Activated T-cell treated with anti-CD3 and anti-CD28 coated beads for 48 hours (primary cell): ENCODE results near the gene CDK3.

Experiments used
- DNase-seq: peaks from one replicate; pipeline ENCODE4 v3.0.0-alpha.2; 2020; ENCODE audit warnings: low read depth

The CDK3 gene

GRCh38 chr17:75991396-75991795 is 9.3 kb upstream of the CDK3 start:
- no peak for DNase-seq

- DNase-seq, result no peak
Observed at GRCh38 chr17:75994802-75995370, 5.8 kb upstream of the CDK3 start.

GRCh38 chr17:75995385-75995925 is 5.2 kb upstream of the CDK3 start:
- DNase-seq, result no peak

DNA sequence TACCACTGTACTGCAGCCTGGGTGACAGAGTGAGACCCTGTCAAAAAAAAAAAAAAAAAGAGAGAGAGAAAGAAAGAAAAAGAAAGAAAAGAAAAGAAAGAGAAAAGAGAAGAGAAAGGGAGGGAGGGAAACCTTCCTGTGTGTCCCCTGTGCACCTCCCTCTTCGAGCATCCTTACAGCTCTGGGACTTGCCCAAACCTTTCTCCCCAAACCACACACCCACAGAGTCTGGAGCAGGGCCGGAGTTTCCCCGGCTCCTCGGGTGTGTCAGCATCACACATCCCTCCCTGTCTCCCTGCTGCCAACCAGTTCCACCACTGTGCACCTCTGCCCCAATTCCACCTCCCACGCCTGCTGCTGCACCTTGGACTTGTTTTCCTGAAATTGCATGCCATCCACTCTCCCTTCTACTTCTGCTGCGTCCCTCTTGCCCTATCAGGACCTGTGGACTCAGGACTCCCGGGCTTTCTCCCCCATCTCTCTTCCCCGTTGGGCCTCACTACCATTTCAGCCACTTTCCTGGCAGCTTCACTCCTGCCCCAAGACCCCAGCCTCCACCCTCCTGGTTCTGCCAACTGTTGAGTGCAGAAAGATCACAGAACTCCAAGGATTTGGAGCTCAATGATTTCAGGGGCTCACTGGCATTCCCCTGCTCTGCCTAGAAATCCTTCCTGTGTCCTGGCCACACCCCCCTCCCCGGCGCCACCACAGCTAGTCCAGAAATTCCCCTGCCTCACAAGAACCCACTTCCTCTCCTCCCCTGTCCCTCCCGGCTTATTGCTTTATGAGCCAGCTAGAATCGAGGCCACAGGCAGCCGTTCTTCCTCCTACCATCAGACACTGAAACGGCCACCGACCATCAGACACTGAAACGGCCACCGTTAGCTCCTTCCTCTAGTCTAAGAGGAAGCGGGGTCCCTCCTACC is 3.7 kb upstream of the CDK3 start:
- no peak for DNase-seq

GRCh38 chr17:75998327-75998795 is 2.3 kb upstream of the CDK3 start:
- no peak for DNase-seq

DNA sequence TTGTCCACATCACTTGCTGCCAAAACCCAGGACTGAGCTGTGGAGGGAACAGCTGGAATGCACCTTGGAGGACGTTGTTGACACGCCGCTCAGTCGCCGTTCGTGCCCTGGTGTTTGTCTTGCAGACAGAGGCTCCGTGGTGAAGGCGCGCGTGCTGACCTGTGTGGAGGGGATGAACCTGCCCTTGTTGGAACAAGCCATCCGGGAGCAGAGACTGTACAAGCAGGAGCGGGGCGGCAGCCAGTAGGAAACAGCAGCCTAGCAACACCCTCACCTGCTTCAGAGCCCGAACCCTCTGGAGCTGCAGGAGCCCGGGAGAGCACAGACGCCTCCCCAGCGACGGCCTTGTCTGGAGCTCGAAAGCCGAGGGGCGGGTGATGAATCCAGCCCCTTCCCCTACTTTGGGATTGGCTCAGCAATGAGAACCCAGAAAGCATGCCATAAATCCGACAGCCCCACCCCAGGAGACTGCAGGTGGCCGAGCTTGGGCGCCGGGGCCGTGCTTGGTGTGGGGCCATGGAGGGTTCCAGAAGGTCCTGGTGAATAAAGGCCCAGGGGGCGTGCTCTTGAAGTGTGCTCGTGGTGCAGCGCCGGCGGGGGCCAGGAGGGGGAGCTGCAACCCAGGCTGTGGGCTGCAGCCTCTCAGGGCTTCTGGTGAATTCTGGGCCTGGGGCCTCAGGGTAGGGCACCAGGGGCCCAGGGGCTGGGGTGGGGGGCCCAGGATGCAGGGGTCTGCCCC is 470 bp upstream of the CDK3 start:
- peak; percentile 67 for DNase-seq

- no peak for DNase-seq
Observed at GRCh38 chr17:76002100-76002499, 1.4 kb downstream of the CDK3 start.

GRCh38 chr17:76003915-76004314 is 3.3 kb downstream of the CDK3 start:
- DNase-seq, result no peak

GRCh38 chr17:76004750-76005262 is 4.2 kb downstream of the CDK3 start:
- DNase-seq, result no peak

DNA sequence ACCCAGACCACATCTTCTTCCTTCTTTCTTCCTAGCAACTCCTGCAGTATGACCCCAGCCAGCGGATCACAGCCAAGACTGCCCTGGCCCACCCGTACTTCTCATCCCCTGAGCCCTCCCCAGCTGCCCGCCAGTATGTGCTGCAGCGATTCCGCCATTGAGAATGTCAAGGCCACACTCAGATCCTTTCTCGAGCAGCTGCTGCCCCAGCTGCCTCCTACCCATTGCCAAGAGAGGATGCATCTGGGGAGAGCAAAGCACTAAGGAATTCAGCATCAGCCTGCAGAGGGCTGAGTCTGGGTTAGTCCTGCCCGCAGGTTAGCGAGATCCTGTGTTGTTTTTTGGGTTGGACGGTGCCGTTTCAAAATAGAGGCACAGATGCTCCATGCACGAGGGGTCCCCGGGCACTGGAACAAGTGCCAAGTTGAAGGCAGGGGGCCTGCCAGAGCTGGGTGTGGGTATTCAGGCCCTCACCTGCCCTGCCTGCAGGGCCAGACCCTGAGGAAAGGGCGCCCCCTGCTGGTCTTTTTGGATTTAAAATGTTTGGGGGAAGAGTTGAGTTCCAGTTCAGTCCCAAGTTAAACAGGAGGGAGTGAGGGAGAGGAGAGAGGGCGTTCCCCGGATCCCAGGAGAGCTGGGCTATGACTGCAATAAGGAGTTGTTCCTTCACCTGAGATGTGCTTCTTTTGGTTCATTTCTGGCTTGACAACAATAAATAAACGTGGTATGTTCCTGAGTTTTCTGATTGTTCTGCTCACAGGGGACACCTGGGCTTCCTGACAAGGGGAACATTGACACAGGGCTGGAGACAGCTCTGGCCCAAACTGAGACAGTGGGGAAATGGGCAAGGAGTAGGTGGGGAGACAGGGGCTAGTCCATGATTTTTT is 4.9 kb downstream of the CDK3 start:
- DNase-seq, result peak; percentile 68

- no peak for DNase-seq
Observed at GRCh38 chr17:76007131-76007849, 6.6 kb downstream of the CDK3 start.

DNA sequence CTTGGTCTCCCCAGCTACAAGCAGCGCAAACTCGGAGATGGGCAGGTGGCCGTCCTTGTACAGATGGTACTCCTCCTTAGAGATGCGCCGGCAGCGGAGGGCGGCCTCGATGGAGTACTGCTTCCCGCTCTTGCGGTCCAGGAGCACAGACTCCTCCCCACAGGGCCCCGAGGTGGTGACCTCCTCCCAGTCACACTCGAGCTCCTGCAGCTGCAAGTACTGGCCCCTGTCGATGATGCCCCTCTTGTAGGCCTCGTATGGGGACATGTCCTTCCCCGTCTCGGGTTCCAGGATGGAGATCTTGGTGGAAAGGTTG is 7.2 kb downstream of the CDK3 start:
- DNase-seq, result no peak

DNA sequence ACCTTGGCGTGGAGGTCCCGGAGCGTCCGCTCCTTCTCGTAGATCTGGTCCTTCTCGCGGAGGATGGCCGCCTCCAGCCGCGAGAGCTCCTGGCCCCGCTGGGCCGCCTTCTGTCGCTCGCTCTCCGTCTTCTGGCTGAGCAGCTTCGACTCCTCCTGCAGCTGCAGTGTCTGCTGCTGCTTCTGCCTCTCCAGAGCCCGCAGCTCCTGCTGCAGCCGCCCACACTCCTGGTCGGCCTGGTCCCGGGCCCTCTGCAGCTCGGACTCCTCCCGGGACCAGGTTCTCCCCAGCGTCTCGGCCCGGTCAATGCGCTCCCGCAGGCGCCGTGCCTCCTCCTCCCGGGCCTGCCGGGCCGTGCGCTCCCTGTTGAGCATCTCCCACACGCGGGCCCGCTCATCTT is 7.6 kb downstream of the CDK3 start:
- DNase-seq, result no peak

GRCh38 chr17:76008630-76009425 is 8.2 kb downstream of the CDK3 start:
- no peak for DNase-seq

DNA sequence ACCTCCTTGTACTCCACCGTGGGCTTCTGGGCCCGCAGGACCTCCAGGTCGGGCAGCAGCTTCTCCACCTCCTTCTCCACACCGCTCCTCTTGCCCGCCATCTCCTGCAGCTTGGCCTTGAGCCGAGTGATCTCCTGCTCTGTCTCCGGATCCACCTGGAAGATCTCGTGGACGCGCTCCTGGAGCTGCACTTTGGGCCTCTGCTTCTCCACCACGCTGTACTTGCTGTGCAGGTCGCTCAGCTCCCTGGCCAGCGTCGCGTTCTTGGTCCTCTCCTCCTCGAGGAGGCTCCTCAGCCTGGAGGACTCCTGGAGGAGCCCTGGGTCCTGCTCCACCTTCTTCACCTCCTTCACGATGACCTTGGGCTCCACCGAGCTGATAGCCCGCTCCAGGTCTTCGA is 8.8 kb downstream of the CDK3 start:
- DNase-seq, result no peak

- DNase-seq, result no peak
Observed at GRCh38 chr17:76009969-76010661, 9.5 kb downstream of the CDK3 start.

GRCh38 chr17:76011951-76012350 is 11.3 kb downstream of the CDK3 start:
- no peak for DNase-seq

DNA sequence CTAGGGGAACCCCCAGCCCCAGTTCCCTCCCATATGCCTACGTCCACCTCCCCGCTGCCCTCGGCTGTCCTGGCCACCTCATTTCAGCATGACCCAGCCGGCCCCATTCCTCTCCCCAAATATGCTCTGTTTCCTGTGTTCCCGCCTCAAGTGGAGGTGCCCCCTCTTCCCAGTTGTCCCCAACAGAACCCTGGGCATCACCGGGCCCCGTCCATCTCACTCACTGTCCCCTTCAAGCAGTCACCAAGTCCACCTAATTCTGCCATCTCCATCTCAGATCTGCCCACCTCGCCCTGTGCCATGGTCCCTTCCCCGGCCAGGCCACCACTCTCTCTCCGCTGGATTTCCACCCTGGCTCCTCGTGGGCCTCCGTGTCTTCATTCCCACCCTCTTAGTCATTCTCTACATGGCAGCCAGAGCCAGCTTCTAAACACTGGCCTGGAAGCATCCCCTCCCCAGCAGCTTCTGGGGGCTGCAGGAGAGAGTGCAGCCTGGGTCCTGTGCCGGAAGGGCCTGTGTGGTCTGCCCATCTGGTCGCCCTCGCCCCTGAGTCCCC is 12.8 kb downstream of the CDK3 start:
- no peak for DNase-seq
